Parathyroid adenoma (tissue), 2 donors: Measurements from ENCODE around the gene ABCC4.
"Not testable (repeated sequence)": the region's sequence is repeated elsewhere in the genome, so short reads cannot be mapped to it uniquely, and the experiment has no call there.

Source experiments
- H2AFZ ChIP-seq: fragments of 300-600 bp; sonication (generic); one replicate; pipeline ENCODE4 v1.7.0; 2017; ENCODE audit warnings: antibody characterized with exemption, mild to moderate bottlenecking
- H3K27ac ChIP-seq: fragments of 300-600 bp; sonication (generic); one replicate; pipeline ENCODE4 v1.7.0; 2017
- H3K27me3 ChIP-seq: fragments of 300-600 bp; sonication (generic); one replicate; pipeline ENCODE4 v1.7.0; 2017; ENCODE audit warnings: low read length; ENCODE audit not compliant: control insufficient read depth, insufficient read depth
- H3K36me3 ChIP-seq: fragments of 300-600 bp; sonication (generic); one replicate; pipeline ENCODE4 v1.7.0; 2017; ENCODE audit warnings: low read length; ENCODE audit not compliant: control insufficient read depth, insufficient read depth
- H3K4me1 ChIP-seq: fragments of 300-600 bp; sonication (generic); one replicate; pipeline ENCODE4 v1.7.0; 2017; ENCODE audit warnings: control low read depth
- H3K4me2 ChIP-seq: fragments of 300-600 bp; sonication (generic); one replicate; pipeline ENCODE4 v1.7.0; 2017; ENCODE audit warnings: low read length
- H3K4me3 ChIP-seq: fragments of 300-600 bp; sonication (generic); one replicate; pipeline ENCODE4 v1.7.0; 2017; ENCODE audit warnings: low read depth, low read length
- H3K79me2 ChIP-seq: fragments of 300-600 bp; sonication (generic); one replicate; pipeline ENCODE4 v1.7.0; 2017; ENCODE audit warnings: control low read depth
- H3K9ac ChIP-seq: fragments of 300-600 bp; sonication (generic); one replicate; pipeline ENCODE4 v1.7.0; 2017; ENCODE audit warnings: mild to moderate bottlenecking
- H3K9me3 ChIP-seq: fragments of 300-600 bp; sonication (generic); one replicate; pipeline ENCODE4 v1.7.0; 2017; ENCODE audit warnings: low read length; ENCODE audit not compliant: control insufficient read depth
- CTCF ChIP-seq: fragments of 300-600 bp; sonication (generic); IDR thresholded peaks from one replicate; pipeline ENCODE4 v1.7.0; 2017; ENCODE audit warnings: antibody characterized with exemption, mild to moderate bottlenecking
- donor health status: primary hyperparathyroidism.

ABCC4 gene

GRCh38 chr13:95174517-95174916 lies 126.7 kb downstream of the ABCC4 start:
- no peak overlapping the region for H3K4me3 ChIP-seq
- no peak overlapping the region for H3K4me2 ChIP-seq
- no peaks in the 10 kb centered on the region for H3K9me3 ChIP-seq
- no peak overlapping the region for H3K27ac ChIP-seq
- no peak for TF ChIP-seq CTCF
- no peak overlapping the region for H2AFZ ChIP-seq
- no peaks in the 10 kb centered on the region for H3K79me2 ChIP-seq
- no peaks in the 10 kb centered on the region for H3K4me1 ChIP-seq
- no peak overlapping the region for H3K9ac ChIP-seq
- H3K36me3 ChIP-seq, result no peaks in the 10 kb centered on the region
- H3K27me3 ChIP-seq, result no peaks in the 10 kb centered on the region

GRCh38 chr13:95168191-95168590 lies 133.1 kb downstream of the ABCC4 start:
- H3K36me3 ChIP-seq, result no peaks in the 10 kb centered on the region
- no peaks in the 10 kb centered on the region for H3K27me3 ChIP-seq
- no peak overlapping the region for H3K4me2 ChIP-seq
- H3K27ac ChIP-seq, result no peak overlapping the region
- H3K9ac ChIP-seq, result no peak overlapping the region
- no peaks in the 10 kb centered on the region for H3K4me1 ChIP-seq
- no peak overlapping the region for H3K4me3 ChIP-seq
- no peak for TF ChIP-seq CTCF
- H3K9me3 ChIP-seq, result no peaks in the 10 kb centered on the region
- no peaks in the 10 kb centered on the region for H3K79me2 ChIP-seq
- H2AFZ ChIP-seq, result no peak overlapping the region

GRCh38 chr13:95167003-95167402 lies 134.2 kb downstream of the ABCC4 start:
- H3K9ac ChIP-seq, H3K4me1 ChIP-seq, H3K27me3 ChIP-seq, H3K9me3 ChIP-seq, H3K4me2 ChIP-seq, H3K79me2 ChIP-seq, H3K4me3 ChIP-seq, H2AFZ ChIP-seq, H3K36me3 ChIP-seq, H3K27ac ChIP-seq: not testable (repeated sequence)

DNA sequence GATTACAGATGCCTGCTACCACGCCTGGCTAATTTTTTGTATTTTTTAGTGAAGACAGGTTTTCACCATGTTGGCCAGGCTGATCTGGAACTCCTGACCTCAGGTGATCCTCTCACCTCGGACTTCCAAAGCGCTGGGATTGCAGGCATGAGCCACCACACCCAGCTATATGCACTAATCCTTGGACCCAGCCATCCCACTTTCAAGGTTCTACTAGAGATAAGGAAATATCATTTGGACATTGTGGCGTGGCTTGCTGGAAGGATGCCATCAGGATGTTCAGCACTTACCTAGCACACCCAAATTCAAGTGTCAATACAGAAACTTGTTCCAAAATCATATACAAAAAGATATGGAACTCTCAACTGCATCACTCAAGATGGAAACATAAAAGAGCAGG lies 136.4 kb downstream of the ABCC4 start:
- Histone ChIP-seq H3K36me3 (no peaks in the 10 kb centered on the region), H3K4me3 (no peak overlapping the region), H3K4me2 (no peak overlapping the region), H3K9me3 (no peaks in the 10 kb centered on the region), H3K79me2 (no peaks in the 10 kb centered on the region), H3K9ac (no peak overlapping the region), H3K27ac (no peak overlapping the region), H3K27me3 (no peaks in the 10 kb centered on the region), H3K4me1 (no peaks in the 10 kb centered on the region), H2AFZ (no peak overlapping the region)
- no peak for TF ChIP-seq CTCF

DNA sequence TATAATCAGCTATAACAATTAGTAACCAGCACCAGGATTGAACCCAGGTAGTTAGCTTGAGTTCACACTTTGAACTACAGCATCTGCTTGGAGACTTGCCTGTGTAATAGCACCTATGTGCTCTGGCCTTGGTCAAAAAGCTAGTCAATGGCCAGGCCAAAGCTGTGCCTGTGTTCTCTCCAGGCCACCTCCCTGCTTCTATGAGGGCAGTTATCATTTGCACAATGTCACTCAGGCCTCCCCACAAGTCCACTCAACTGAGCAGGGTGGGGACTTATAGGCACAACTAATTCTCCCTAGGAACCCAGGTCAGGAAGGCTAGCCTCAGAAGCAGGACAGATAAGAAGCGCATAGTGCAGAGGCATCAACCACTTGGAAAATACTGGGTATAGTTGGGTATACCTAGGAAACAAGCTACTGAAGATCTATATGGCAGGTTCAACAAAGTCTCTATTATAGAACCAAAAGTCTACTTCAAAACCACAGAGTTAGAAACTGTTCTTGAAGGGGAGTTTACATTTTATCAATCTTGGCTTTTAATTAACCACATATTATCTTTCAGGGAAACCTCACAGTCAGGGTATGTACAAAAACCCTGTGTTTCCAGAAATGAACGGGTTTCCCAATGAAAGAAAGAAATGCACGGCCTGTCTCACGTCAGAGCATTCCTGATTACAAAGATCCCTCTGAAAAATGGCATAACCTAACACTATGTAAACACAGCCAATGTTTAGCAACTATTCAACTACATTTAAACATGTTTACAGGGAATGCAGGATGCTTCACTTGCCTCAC lies 140.9 kb downstream of the ABCC4 start:
- no peak for TF ChIP-seq CTCF
- Histone ChIP-seq H3K27ac (no peak overlapping the region), H3K4me2 (no peak overlapping the region)

More for the DNA sequence above, 140.9 kb downstream of the ABCC4 start:
- no peaks in the 10 kb centered on the region for H3K4me1 ChIP-seq
- H3K4me3 ChIP-seq, result no peak overlapping the region
- no peak overlapping the region for H3K9ac ChIP-seq
- H3K79me2 ChIP-seq, result no peaks in the 10 kb centered on the region
- H3K9me3 ChIP-seq, result no peaks in the 10 kb centered on the region
- H3K27me3 ChIP-seq, result no peaks in the 10 kb centered on the region
- H3K36me3 ChIP-seq, result no peaks in the 10 kb centered on the region
- H2AFZ ChIP-seq, result no peak overlapping the region
